ENCODE data around the gene FAM241B.

DNA sequence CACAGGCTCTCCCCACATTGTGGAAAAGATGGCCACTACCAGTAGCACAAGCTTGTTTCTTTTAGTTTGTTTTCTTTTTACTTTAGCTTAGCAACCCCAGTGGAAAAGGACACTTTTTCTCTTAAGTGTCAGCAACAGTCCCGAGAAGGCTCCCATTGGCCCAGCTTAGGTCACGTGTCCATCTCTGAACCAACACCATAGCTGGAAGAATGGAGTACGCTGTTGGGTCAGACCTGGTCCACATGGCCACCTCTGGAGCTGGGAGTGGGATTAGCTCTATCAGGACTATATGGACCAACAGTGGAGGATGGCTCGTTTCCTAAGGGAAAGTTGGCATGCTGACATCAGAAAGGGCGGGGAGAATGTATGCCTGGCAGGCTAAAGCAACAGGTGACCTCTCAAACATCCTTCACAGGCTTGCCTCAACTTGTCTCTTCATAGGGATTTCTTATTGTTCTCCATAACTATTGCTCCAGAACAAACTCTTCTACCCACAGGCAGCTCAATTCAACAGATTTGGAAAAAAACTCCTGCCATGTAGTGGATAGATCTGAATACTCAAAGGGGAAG, 29.2 kb upstream of the FAM241B start:
- TF ChIP-seq POLR2A (IDR thresholded peaks at IDR 0.05; ENCODE audit: low read depth, low read length) = no peak
- TF ChIP-seq TAF1 (IDR thresholded peaks at IDR 0.05; ENCODE audit: borderline replicate concordance, low read depth, low read length) = no peak
- TF ChIP-seq POLR2AphosphoS5 (IDR thresholded peaks at IDR 0.05; ENCODE audit: low read depth, low read length) = no peak
